Panc1 (cell line): ENCODE data around the gene STEAP3.

Source experiments
- POLR2AphosphoS5 ChIP-seq: IDR thresholded peaks from 2 replicates; pipeline ENCODE4 v1.6.1; 2012; ENCODE audit warnings: mild to moderate bottlenecking, low read depth, low read length, moderate library complexity
- SIN3A ChIP-seq: IDR thresholded peaks from 2 replicates; pipeline ENCODE4 v1.6.1; 2012; ENCODE audit warnings: low read depth, mild to moderate bottlenecking, low read length, moderate library complexity, borderline replicate concordance; ENCODE audit not compliant: insufficient read depth
- TCF7L2 ChIP-seq: IDR thresholded peaks from 2 replicates; pipeline ENCODE4 v1.6.1; 2011; ENCODE audit warnings: mild to moderate bottlenecking, low read depth, low read length, inconsistent platforms
- TF ChIP-seq, protein P1 (sequence below): fragments of 450-650 bp; IDR thresholded peaks from 2 replicates; pipeline ENCODE4 v1.5.1; 2017; ENCODE audit warnings: mild to moderate bottlenecking
- TF ChIP-seq, protein P2 (sequence below), 2 experiments: IDR thresholded peaks; 2 replicates each; pipeline ENCODE4 v1.6.1; 2011 to 2012; ENCODE audit warnings: low read depth in 2 of 2, control low read depth in 1 of 2, low read length in 1 of 2, mild to moderate bottlenecking in 1 of 2, moderate library complexity in 1 of 2; ENCODE audit not compliant: insufficient read depth in 1 of 2

DNA sequence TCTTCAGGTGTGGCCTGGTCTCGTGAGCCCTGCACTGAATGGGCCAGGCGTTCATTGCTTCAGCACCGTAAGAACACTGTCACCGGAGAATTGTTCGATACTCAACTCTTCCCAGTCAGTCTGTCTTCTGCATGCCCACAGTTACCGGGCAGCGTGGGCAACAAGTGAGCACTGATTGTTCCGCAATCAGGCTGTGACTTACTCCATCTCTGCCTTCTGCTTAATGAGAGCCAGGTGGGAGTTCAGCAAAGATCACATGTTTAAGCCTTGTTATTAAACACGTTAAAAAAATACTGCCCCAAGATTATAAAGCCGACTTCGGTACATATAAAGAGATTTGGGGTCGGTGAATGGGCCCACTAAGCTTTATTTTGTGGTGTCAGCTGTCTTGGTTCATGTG is 3.7 kb downstream of the STEAP3 start:
- TF ChIP-seq, protein P1, sequence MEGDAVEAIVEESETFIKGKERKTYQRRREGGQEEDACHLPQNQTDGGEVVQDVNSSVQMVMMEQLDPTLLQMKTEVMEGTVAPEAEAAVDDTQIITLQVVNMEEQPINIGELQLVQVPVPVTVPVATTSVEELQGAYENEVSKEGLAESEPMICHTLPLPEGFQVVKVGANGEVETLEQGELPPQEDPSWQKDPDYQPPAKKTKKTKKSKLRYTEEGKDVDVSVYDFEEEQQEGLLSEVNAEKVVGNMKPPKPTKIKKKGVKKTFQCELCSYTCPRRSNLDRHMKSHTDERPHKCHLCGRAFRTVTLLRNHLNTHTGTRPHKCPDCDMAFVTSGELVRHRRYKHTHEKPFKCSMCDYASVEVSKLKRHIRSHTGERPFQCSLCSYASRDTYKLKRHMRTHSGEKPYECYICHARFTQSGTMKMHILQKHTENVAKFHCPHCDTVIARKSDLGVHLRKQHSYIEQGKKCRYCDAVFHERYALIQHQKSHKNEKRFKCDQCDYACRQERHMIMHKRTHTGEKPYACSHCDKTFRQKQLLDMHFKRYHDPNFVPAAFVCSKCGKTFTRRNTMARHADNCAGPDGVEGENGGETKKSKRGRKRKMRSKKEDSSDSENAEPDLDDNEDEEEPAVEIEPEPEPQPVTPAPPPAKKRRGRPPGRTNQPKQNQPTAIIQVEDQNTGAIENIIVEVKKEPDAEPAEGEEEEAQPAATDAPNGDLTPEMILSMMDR, result no peak
- TF ChIP-seq POLR2AphosphoS5 (no peak), TCF7L2 (no peak), SIN3A (no peak)
- TF ChIP-seq, protein P2, sequence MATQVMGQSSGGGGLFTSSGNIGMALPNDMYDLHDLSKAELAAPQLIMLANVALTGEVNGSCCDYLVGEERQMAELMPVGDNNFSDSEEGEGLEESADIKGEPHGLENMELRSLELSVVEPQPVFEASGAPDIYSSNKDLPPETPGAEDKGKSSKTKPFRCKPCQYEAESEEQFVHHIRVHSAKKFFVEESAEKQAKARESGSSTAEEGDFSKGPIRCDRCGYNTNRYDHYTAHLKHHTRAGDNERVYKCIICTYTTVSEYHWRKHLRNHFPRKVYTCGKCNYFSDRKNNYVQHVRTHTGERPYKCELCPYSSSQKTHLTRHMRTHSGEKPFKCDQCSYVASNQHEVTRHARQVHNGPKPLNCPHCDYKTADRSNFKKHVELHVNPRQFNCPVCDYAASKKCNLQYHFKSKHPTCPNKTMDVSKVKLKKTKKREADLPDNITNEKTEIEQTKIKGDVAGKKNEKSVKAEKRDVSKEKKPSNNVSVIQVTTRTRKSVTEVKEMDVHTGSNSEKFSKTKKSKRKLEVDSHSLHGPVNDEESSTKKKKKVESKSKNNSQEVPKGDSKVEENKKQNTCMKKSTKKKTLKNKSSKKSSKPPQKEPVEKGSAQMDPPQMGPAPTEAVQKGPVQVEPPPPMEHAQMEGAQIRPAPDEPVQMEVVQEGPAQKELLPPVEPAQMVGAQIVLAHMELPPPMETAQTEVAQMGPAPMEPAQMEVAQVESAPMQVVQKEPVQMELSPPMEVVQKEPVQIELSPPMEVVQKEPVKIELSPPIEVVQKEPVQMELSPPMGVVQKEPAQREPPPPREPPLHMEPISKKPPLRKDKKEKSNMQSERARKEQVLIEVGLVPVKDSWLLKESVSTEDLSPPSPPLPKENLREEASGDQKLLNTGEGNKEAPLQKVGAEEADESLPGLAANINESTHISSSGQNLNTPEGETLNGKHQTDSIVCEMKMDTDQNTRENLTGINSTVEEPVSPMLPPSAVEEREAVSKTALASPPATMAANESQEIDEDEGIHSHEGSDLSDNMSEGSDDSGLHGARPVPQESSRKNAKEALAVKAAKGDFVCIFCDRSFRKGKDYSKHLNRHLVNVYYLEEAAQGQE (IDR thresholded peaks at IDR 0.05; ENCODE audit: insufficient read depth in 1 of 2, low read depth in 2 of 2, low read length in 1 of 2), result no peak
